Measurements from ENCODE around the gene ARMS2. TPM values are rescaled to one million over a fixed set of nuclear protein-coding genes. Genes with fewer than 3 reads are reported as not detected.

Gene ARMS2
- total and polyA plus RNA-seq, 2 experiments from 2014 or later = not detected

- TF ChIP-seq, protein P1, sequence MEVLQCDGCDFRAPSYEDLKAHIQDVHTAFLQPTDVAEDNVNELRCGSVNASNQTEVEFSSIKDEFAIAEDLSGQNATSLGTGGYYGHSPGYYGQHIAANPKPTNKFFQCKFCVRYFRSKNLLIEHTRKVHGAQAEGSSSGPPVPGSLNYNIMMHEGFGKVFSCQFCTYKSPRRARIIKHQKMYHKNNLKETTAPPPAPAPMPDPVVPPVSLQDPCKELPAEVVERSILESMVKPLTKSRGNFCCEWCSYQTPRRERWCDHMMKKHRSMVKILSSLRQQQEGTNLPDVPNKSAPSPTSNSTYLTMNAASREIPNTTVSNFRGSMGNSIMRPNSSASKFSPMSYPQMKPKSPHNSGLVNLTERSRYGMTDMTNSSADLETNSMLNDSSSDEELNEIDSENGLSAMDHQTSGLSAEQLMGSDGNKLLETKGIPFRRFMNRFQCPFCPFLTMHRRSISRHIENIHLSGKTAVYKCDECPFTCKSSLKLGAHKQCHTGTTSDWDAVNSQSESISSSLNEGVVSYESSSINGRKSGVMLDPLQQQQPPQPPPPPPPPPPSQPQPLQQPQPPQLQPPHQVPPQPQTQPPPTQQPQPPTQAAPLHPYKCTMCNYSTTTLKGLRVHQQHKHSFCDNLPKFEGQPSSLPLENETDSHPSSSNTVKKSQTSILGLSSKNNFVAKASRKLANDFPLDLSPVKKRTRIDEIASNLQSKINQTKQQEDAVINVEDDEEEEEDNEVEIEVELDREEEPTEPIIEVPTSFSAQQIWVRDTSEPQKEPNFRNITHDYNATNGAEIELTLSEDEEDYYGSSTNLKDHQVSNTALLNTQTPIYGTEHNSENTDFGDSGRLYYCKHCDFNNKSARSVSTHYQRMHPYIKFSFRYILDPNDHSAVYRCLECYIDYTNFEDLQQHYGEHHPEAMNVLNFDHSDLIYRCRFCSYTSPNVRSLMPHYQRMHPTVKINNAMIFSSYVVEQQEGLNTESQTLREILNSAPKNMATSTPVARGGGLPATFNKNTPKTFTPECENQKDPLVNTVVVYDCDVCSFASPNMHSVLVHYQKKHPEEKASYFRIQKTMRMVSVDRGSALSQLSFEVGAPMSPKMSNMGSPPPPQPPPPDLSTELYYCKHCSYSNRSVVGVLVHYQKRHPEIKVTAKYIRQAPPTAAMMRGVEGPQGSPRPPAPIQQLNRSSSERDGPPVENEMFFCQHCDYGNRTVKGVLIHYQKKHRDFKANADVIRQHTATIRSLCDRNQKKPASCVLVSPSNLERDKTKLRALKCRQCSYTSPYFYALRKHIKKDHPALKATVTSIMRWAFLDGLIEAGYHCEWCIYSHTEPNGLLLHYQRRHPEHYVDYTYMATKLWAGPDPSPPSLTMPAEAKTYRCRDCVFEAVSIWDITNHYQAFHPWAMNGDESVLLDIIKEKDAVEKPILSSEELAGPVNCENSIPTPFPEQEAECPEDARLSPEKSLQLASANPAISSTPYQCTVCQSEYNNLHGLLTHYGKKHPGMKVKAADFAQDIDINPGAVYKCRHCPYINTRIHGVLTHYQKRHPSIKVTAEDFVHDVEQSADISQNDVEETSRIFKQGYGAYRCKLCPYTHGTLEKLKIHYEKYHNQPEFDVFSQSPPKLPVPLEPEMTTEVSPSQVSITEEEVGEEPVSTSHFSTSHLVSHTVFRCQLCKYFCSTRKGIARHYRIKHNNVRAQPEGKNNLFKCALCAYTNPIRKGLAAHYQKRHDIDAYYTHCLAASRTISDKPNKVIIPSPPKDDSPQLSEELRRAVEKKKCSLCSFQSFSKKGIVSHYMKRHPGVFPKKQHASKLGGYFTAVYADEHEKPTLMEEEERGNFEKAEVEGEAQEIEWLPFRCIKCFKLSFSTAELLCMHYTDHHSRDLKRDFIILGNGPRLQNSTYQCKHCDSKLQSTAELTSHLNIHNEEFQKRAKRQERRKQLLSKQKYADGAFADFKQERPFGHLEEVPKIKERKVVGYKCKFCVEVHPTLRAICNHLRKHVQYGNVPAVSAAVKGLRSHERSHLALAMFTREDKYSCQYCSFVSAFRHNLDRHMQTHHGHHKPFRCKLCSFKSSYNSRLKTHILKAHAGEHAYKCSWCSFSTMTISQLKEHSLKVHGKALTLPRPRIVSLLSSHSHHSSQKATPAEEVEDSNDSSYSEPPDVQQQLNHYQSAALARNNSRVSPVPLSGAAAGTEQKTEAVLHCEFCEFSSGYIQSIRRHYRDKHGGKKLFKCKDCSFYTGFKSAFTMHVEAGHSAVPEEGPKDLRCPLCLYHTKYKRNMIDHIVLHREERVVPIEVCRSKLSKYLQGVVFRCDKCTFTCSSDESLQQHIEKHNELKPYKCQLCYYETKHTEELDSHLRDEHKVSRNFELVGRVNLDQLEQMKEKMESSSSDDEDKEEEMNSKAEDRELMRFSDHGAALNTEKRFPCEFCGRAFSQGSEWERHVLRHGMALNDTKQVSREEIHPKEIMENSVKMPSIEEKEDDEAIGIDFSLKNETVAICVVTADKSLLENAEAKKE (CRISPR knock-in tag; IDR thresholded peaks at IDR 0.05) = no peak
- TF ChIP-seq POLR2AphosphoS5 (IDR thresholded peaks at IDR 0.05; ENCODE audit: low read depth) (no peak), STAT1 (IDR thresholded peaks at IDR 0.05; ENCODE audit: unreplicated experiment) (no peak)
These were observed 13.2 kb downstream of the ARMS2 start (continued) for GRCh38 chr10:122467701-122468100.

- H3K4me3 ChIP-seq = no peak overlapping the region
- H3K4me1 Mint-ChIP-seq = peaks cover 5% of the 10 kb centered on the region; the same call in 2 of the 3 replicates
- H3K36me3 Mint-ChIP-seq (ENCODE audit: low read depth) = no peaks in the 10 kb centered on the region; the same call in 2 of the 3 replicates
- H3K9me2 ChIP-seq (ENCODE audit: insufficient read depth) = no peaks in the 10 kb centered on the region
- H3K36me3 ChIP-seq (ENCODE audit: insufficient read depth) = no peaks in the 10 kb centered on the region
- H4K20me1 ChIP-seq (replicated peaks; ENCODE audit: insufficient read depth) = no peaks in the 10 kb centered on the region; the same call in 1 of the 2 replicates
- no peak overlapping the region for H2AFZ ChIP-seq
- H3K4me2 ChIP-seq = no peak overlapping the region
- H3K27me3 ChIP-seq (ENCODE audit: insufficient read depth) = peaks cover 11% of the 10 kb centered on the region
- no peak overlapping the region for H3K27ac Mint-ChIP-seq
- H3K79me2 ChIP-seq (replicated peaks; ENCODE audit: insufficient read depth) = no peaks in the 10 kb centered on the region
- ATAC-seq (no peak), DNase-seq (ENCODE audit: low spot score) (no peak)
- H3K27me3 Mint-ChIP-seq (ENCODE audit: insufficient read depth, low read depth, poor library complexity) = peaks cover 14% of the 10 kb centered on the region
- no peaks in the 10 kb centered on the region for H3K4me1 ChIP-seq (ENCODE audit: insufficient read depth)
- no peaks in the 10 kb centered on the region for H3F3A ChIP-seq (replicated peaks; ENCODE audit: low read depth)
- H3K4me3 Mint-ChIP-seq = no peak overlapping the region
- no peak overlapping the region for H3K27ac ChIP-seq (ENCODE audit: low read depth)
- no peaks in the 10 kb centered on the region for H3K9me3 Mint-ChIP-seq
- TF ChIP-seq ETS1 (IDR thresholded peaks at IDR 0.05) (no peak), CREB1 (CRISPR knock-in tag; IDR thresholded peaks at IDR 0.05; ENCODE audit: low read depth) (no peak), EZH2 (IDR thresholded peaks at IDR 0.05; ENCODE audit: low read depth, unreplicated experiment) (no peak), JUNB (IDR thresholded peaks at IDR 0.05; ENCODE audit: unreplicated experiment) (no peak), ZNF114 (CRISPR knock-in tag; IDR thresholded peaks at IDR 0.05) (no peak), POLR2AphosphoS5 (IDR thresholded peaks at IDR 0.05; ENCODE audit: low read depth) (no peak), NANOG (IDR thresholded peaks at IDR 0.05; ENCODE audit: borderline replicate concordance) (no peak), ZNF331 (CRISPR knock-in tag; IDR thresholded peaks at IDR 0.05; ENCODE audit: low read depth) (no peak), STAT1 (IDR thresholded peaks at IDR 0.05; ENCODE audit: unreplicated experiment) (no peak), EZH2phosphoT487 (IDR thresholded peaks at IDR 0.05; ENCODE audit: unreplicated experiment) (no peak)
- TF ChIP-seq, protein P2, sequence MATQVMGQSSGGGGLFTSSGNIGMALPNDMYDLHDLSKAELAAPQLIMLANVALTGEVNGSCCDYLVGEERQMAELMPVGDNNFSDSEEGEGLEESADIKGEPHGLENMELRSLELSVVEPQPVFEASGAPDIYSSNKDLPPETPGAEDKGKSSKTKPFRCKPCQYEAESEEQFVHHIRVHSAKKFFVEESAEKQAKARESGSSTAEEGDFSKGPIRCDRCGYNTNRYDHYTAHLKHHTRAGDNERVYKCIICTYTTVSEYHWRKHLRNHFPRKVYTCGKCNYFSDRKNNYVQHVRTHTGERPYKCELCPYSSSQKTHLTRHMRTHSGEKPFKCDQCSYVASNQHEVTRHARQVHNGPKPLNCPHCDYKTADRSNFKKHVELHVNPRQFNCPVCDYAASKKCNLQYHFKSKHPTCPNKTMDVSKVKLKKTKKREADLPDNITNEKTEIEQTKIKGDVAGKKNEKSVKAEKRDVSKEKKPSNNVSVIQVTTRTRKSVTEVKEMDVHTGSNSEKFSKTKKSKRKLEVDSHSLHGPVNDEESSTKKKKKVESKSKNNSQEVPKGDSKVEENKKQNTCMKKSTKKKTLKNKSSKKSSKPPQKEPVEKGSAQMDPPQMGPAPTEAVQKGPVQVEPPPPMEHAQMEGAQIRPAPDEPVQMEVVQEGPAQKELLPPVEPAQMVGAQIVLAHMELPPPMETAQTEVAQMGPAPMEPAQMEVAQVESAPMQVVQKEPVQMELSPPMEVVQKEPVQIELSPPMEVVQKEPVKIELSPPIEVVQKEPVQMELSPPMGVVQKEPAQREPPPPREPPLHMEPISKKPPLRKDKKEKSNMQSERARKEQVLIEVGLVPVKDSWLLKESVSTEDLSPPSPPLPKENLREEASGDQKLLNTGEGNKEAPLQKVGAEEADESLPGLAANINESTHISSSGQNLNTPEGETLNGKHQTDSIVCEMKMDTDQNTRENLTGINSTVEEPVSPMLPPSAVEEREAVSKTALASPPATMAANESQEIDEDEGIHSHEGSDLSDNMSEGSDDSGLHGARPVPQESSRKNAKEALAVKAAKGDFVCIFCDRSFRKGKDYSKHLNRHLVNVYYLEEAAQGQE (IDR thresholded peaks at IDR 0.05; ENCODE audit: unreplicated experiment) = no peak
- TF ChIP-seq, protein P3, sequence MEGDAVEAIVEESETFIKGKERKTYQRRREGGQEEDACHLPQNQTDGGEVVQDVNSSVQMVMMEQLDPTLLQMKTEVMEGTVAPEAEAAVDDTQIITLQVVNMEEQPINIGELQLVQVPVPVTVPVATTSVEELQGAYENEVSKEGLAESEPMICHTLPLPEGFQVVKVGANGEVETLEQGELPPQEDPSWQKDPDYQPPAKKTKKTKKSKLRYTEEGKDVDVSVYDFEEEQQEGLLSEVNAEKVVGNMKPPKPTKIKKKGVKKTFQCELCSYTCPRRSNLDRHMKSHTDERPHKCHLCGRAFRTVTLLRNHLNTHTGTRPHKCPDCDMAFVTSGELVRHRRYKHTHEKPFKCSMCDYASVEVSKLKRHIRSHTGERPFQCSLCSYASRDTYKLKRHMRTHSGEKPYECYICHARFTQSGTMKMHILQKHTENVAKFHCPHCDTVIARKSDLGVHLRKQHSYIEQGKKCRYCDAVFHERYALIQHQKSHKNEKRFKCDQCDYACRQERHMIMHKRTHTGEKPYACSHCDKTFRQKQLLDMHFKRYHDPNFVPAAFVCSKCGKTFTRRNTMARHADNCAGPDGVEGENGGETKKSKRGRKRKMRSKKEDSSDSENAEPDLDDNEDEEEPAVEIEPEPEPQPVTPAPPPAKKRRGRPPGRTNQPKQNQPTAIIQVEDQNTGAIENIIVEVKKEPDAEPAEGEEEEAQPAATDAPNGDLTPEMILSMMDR (conservative IDR thresholded peaks at IDR 0.05; ENCODE audit: low read depth in 2 of 2) = no peak
These were observed 14.0 kb downstream of the ARMS2 start for GRCh38 chr10:122468307-122468925.

All from GM23338 (cell line).